ENCODE data around the gene HOXA6. TPM values are rescaled to one million over a fixed set of nuclear protein-coding genes. Genes with fewer than 3 reads are reported as not detected.
A peak's percentile ranks its signal among the peaks of the same experiment; 100 is the strongest.

HOXA6 gene
- total RNA-seq, 6 experiments from 2014 or later = not detected

GRCh38 chr7:27182285-27182841, 34.8 kb upstream of the HOXA6 start:
- Histone ChIP-seq H3K36me3 (no peaks in the 10 kb centered on the region), H3K9me3 (no peaks in the 10 kb centered on the region), H3K27ac (no peak overlapping the region), H3K27me3 (peaks cover 39 to 86% of the 10 kb centered on the region in 2 donors), H3K4me1 (peaks cover 0 to 14% (median 0%) of the 10 kb centered on the region in 4 donors), H3K4me3 (no peak overlapping the region)
- peak in 1 of 3 donors; percentile 33 for DNase-seq
- intact Hi-C loops (cut with DNase I) = no loop called here
- no peak for ATAC-seq
- WGBS (ENCODE audit: insufficient coverage, low coverage, low lambda C conversion rate, missing lambda C conversion rate) = 28% methylated on average over 3 of the region's 4 CpGs
- no peak for TF ChIP-seq CTCF (IDR thresholded peaks at IDR 0.05)
- TF ChIP-seq POLR2A (IDR thresholded peaks at IDR 0.05) = no peak

- H3K4me1 ChIP-seq = peaks cover 0 to 14% (median 0%) of the 10 kb centered on the region in 4 donors
- H3K9me3 ChIP-seq = no peaks in the 10 kb centered on the region
- 33% methylated on average over 4 of the region's 4 CpGs for WGBS (ENCODE audit: insufficient coverage, low coverage, low lambda C conversion rate, missing lambda C conversion rate)
- peaks cover 38 to 90% of the 10 kb centered on the region in 2 donors for H3K27me3 ChIP-seq
- H3K27ac ChIP-seq = no peak overlapping the region
- peak in 1 of 3 donors; percentile 31 for DNase-seq
- ATAC-seq = no peak
- no peaks in the 10 kb centered on the region for H3K36me3 ChIP-seq
- intact Hi-C loops (cut with DNase I) = no loop called here
- no peak for TF ChIP-seq POLR2A (IDR thresholded peaks at IDR 0.05)
- no peak for TF ChIP-seq CTCF (IDR thresholded peaks at IDR 0.05)
- H3K4me3 ChIP-seq = no peak overlapping the region
Observed at GRCh38 chr7:27181795-27182275, 34.3 kb upstream of the HOXA6 start.

GRCh38 chr7:27180431-27181420, 33.2 kb upstream of the HOXA6 start:
- peaks cover 38 to 90% of the 10 kb centered on the region in 2 donors for H3K27me3 ChIP-seq
- peaks cover 0 to 14% (median 0%) of the 10 kb centered on the region in 4 donors for H3K4me1 ChIP-seq
- H3K4me3 ChIP-seq = no peak overlapping the region
- no peaks in the 10 kb centered on the region for H3K36me3 ChIP-seq
- DNase-seq = no peak
- 65% methylated on average over 8 of the region's 12 CpGs for WGBS (ENCODE audit: insufficient coverage, low coverage, low lambda C conversion rate, missing lambda C conversion rate)
- no peaks in the 10 kb centered on the region for H3K9me3 ChIP-seq
- H3K27ac ChIP-seq = no peak overlapping the region
- intact Hi-C loops (cut with DNase I) = no loop called here
- TF ChIP-seq POLR2A (IDR thresholded peaks at IDR 0.05) = no peak
- TF ChIP-seq CTCF (IDR thresholded peaks at IDR 0.05) = no peak
- no peak for ATAC-seq

- H3K4me1 ChIP-seq = peaks cover 0 to 13% (median 0%) of the 10 kb centered on the region in 4 donors
- WGBS (ENCODE audit: insufficient coverage, low coverage, low lambda C conversion rate, missing lambda C conversion rate) = 12% methylated on average over 44 of the region's 56 CpGs
- DNase-seq (peak in 2 of 3 donors; percentile 62 to 65), ATAC-seq (peak; percentile 54 to 80 (median 62))
- H3K27me3 ChIP-seq = peaks cover 47 to 90% of the 10 kb centered on the region in 2 donors
- no peak overlapping the region for H3K27ac ChIP-seq
- intact Hi-C loops (cut with DNase I) = no loop called here
- H3K36me3 ChIP-seq = no peaks in the 10 kb centered on the region
- H3K9me3 ChIP-seq = no peaks in the 10 kb centered on the region
- peak; percentile 34 to 72 (median 58) for TF ChIP-seq CTCF (IDR thresholded peaks at IDR 0.05)
- no peak for TF ChIP-seq POLR2A (IDR thresholded peaks at IDR 0.05)
- H3K4me3 ChIP-seq = no peak overlapping the region
Observed at GRCh38 chr7:27179503-27180430, 32.2 kb upstream of the HOXA6 start.
